Measurements from ENCODE around the gene B3GALT4. TPM values are rescaled to one million over a fixed set of nuclear protein-coding genes. Genes with fewer than 3 reads are reported as not detected.

Gene B3GALT4
- total and polyA plus RNA-seq, 2 of the 13 experiments (the other 11 are each of a cell fraction or from before 2014, with no cell fraction given): 0.04 to 0.27 TPM

DNA sequence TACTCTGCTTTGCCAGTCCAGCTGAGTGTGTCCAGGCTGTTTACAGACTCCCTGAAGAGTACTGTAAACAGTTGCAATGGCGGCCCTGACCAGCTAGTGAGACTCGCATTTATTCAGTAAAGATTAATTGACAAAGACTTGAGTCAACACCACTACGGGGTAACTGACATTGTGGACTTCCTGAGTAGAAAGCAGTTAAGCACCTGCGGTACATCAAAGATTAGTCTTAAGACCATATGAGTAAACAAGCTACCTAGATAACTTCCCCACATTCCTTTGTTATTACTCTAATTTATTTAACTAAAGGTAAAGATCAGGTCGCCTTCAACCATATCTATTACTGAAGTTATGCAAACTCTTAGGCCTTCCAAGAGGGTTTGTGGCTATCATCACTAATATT is 17.9 kb upstream of the B3GALT4 start:
- no peak overlapping the region for H2AFZ ChIP-seq (ENCODE audit: low read length)
- WGBS (ENCODE audit: low lambda C conversion rate): 82% methylated on average over 5 of the region's 5 CpGs
- no TSS peak for BruUV-seq (replicated peaks)
- intact Hi-C loops (cut with micrococcal nuclease; ENCODE audit: unreplicated experiment): no loop called here
- ATAC-seq (no peak), FAIRE-seq (no peak), DNase-seq (ENCODE audit: low spot score) (no peak)
- H3K27ac ChIP-seq (ENCODE audit: extremely low read length, insufficient read depth, low read length): no peak overlapping the region
- in situ Hi-C loops (cut with HindIII; ENCODE audit: extremely low pct_ligation_motif_present, low pct_unique_long_range_greater_than_20kb): no loop called here
- H3K27me3 ChIP-seq (ENCODE audit: control insufficient read depth in 1 of 2, insufficient read depth in 2 of 2, low read length in 2 of 2): no peaks in the 10 kb centered on the region
- H3K4me3 ChIP-seq (replicated peaks in 1 of 3; ENCODE audit: insufficient read depth in 1 of 3, low read depth in 2 of 3, low read length in 3 of 3): no peak overlapping the region
- H3K79me2 ChIP-seq (ENCODE audit: insufficient read depth, low read length): no peaks in the 10 kb centered on the region
- H4K20me1 ChIP-seq (ENCODE audit: insufficient read depth, low read length): no peaks in the 10 kb centered on the region
- H3K9ac ChIP-seq (ENCODE audit: insufficient read depth, low read depth, low read length): no peak overlapping the region
- H3K4me1 ChIP-seq (ENCODE audit: insufficient read depth, low read length): peaks cover 9% of the 10 kb centered on the region; the same call in 1 of the 2 replicates
- TF ChIP-seq ZNF543 (CRISPR knock-in tag; IDR thresholded peaks at IDR 0.05): no peak
- TF ChIP-seq, protein P1, sequence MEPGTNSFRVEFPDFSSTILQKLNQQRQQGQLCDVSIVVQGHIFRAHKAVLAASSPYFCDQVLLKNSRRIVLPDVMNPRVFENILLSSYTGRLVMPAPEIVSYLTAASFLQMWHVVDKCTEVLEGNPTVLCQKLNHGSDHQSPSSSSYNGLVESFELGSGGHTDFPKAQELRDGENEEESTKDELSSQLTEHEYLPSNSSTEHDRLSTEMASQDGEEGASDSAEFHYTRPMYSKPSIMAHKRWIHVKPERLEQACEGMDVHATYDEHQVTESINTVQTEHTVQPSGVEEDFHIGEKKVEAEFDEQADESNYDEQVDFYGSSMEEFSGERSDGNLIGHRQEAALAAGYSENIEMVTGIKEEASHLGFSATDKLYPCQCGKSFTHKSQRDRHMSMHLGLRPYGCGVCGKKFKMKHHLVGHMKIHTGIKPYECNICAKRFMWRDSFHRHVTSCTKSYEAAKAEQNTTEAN (CRISPR knock-in tag; conservative IDR thresholded peaks at IDR 0.05): no peak
- no peak for TF ChIP-seq ATF7 (IDR thresholded peaks at IDR 0.05)
- no peak for TF ChIP-seq ATF7 (CRISPR knock-in tag; IDR thresholded peaks at IDR 0.05)
- TF ChIP-seq ETV6 (CRISPR knock-in tag; conservative IDR thresholded peaks at IDR 0.05): no peak
- no peak for TF ChIP-seq MXD4 (CRISPR knock-in tag; IDR thresholded peaks at IDR 0.05)
- no peak for TF ChIP-seq IKZF4 (CRISPR knock-in tag; IDR thresholded peaks at IDR 0.05; ENCODE audit: borderline replicate concordance, low read depth, not compliant biosample characterization)
- no peak for TF ChIP-seq ADNP (CRISPR knock-in tag; IDR thresholded peaks at IDR 0.05)
- TF ChIP-seq, protein P2, sequence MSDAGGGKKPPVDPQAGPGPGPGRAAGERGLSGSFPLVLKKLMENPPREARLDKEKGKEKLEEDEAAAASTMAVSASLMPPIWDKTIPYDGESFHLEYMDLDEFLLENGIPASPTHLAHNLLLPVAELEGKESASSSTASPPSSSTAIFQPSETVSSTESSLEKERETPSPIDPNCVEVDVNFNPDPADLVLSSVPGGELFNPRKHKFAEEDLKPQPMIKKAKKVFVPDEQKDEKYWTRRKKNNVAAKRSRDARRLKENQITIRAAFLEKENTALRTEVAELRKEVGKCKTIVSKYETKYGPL (CRISPR knock-in tag; IDR thresholded peaks at IDR 0.05): no peak
- no peak for TF ChIP-seq MED1 (CRISPR knock-in tag; IDR thresholded peaks at IDR 0.05)
- TF ChIP-seq DPF2 (CRISPR knock-in tag; IDR thresholded peaks at IDR 0.05; ENCODE audit: borderline replicate concordance, low read depth): no peak
- TF ChIP-seq USF2 (IDR thresholded peaks at IDR 0.05; ENCODE audit: low read depth, low read length): no peak
- TF ChIP-seq USF2 (CRISPR knock-in tag; IDR thresholded peaks at IDR 0.05; ENCODE audit: borderline replicate concordance): no peak
- no peak for TF ChIP-seq TEAD2 (CRISPR knock-in tag; IDR thresholded peaks at IDR 0.05)
- no peak for TF ChIP-seq MIER3 (CRISPR knock-in tag; IDR thresholded peaks at IDR 0.05; ENCODE audit: borderline replicate concordance)
- TF ChIP-seq ARID3A (IDR thresholded peaks at IDR 0.05; ENCODE audit: low read depth, low read length): no peak
- TF ChIP-seq RXRB (CRISPR knock-in tag; IDR thresholded peaks at IDR 0.05; ENCODE audit: borderline replicate concordance): no peak
- no peak for TF ChIP-seq RBM22 (optimal IDR thresholded peaks at IDR 0.05; ENCODE audit: low read length)
- H3K4me2 ChIP-seq (ENCODE audit: low read depth, low read length): no peak overlapping the region
- ChIA-PET POLR2A (interaction anchor here (2.9 to 7.4 kb wide), 2 partner anchors 9 to 13 kb away, joined by 8 to 44 read pairs; partner anchors contain the start of genes RPS18 and VPS52), CTCF (ENCODE audit: low intra/inter-chr PET ratio, low total read pairs) (no interaction called here)
- H3K36me3 ChIP-seq (replicated peaks in 1 of 2; ENCODE audit: control insufficient read depth in 1 of 2, insufficient read depth in 2 of 2, low read length in 2 of 2): peaks cover 12 to 38% of the 10 kb centered on the region in 2 experiments
- H3K9me3 ChIP-seq (ENCODE audit: low read length): no peaks in the 10 kb centered on the region
